ENCODE measurements around the gene AOAH.

- TF ChIP-seq CTCF (IDR thresholded peaks at IDR 0.05) (no peak), POLR2A (IDR thresholded peaks at IDR 0.05) (no peak)
These were observed 188.2 kb downstream of the AOAH start for GRCh38 chr7:36535866-36536664.
